ENCODE measurements around the gene HSPA14.
"Not testable (repeated sequence)": the region's sequence is repeated elsewhere in the genome, so short reads cannot be mapped to it uniquely, and the experiment has no call there.

HSPA14 gene

DNA sequence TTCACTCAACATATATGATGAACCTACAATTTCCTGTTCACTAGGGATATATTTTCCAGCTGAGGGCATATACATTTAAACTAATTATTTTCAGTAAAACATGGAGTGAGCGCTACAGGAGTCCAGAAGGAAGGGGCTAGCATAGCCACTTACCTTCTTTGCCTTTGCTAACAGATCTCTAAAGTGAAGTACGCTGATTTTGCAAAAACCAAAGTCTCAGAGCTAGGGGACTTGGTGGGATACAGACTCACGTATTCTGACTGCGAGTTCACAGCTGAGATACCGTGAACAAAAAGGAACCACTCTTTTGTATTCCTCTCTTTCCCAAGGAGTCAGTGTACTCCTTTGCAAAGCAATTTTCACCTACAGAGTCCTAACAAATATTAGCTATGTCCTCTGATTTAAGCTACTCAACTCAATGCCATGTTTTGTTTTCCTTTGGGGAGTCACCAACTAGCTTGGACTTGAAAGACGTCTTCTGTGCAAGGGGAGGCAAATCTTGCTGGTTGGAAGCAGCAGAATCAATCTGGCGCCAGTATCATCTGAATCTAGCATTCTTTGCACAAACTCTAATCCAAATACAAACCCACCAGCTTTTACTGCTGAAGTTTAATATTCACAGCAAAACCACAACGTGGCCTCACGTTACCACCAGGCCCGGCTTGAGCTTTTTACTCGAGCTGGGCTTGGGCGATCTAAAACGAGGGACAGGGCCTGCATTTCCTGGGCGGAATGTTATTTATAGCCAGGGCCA lies 926 bp upstream of the HSPA14 start:
- DNase-seq (ENCODE audit: low spot score) = no peak

DNA sequence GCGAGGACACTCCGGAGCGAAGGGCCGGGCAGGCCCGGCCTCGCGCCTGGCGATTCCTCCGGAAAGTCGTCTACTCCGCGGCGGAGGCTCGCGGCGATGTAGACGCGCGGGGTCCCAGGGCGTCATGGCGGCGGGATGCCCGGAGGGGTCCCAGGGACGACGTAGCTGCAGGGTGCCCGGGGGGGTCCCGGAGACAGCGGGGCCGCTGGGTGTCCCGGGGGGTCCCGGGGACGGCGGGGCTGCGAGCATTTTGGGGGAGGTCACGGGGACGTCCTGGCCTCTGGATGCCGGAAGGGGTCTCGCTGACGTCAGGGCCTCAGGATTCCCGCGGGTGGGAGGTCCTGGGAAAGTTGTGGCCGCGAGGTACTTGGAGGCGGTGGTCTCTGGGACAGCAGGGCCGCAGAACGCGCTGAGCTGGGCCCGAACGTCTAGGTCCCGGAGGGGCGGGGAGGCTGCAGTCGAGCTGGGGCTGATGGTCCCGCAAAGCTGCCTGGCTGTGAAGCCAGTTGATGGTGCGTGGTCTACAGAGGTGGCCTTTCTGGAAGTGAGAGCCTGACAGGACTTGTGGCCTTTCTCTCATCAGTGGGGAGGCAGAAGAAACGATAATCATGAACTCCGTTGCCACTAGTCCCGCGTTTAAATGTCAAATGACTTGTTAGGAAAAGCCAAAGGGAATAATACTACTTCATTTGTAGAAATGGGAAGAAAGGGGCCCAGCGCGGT lies 637 bp downstream of the HSPA14 start:
- peak; percentile 65 for DNase-seq (ENCODE audit: low spot score)

DNA sequence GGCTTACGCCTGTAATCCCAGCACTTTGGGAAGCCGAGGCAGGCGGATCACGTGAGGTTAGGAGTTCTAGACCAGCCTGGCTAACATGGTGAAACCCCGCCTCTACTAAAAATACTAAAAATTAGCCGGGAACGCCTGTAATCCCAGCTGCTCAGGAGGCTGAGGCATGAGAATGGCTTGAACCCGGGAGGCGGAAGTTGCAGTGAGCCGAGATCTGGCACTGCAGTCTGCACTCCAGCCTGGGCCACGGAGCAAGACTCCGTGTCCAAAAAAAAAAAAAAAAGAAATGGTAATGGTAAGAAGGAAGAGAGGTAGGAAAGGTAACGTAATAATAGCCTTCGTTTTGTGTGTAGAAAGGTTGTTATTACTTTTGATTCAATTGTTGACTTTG lies 1.2 kb downstream of the HSPA14 start:
- DNase-seq (ENCODE audit: low spot score) = no peak

DNA sequence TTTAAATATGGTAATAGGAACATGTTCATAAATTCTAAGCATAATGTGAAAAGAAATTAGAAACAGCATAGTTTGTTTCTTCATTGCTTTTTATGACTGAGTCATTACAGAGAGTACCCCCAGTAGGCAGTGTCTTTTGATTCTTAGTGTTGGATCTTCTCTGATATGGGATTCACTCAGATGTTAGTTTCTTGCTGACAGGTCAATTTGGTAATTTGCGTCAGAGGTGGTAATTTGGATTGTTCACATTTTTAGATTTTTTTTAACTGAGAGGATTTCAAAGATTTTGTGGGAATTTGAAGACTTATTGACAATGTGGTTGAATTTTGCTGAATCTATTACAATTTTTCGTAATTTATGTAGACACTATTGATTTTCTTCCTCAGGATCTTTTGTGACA lies 2.1 kb downstream of the HSPA14 start:
- no peak for DNase-seq (ENCODE audit: low spot score)

DNA sequence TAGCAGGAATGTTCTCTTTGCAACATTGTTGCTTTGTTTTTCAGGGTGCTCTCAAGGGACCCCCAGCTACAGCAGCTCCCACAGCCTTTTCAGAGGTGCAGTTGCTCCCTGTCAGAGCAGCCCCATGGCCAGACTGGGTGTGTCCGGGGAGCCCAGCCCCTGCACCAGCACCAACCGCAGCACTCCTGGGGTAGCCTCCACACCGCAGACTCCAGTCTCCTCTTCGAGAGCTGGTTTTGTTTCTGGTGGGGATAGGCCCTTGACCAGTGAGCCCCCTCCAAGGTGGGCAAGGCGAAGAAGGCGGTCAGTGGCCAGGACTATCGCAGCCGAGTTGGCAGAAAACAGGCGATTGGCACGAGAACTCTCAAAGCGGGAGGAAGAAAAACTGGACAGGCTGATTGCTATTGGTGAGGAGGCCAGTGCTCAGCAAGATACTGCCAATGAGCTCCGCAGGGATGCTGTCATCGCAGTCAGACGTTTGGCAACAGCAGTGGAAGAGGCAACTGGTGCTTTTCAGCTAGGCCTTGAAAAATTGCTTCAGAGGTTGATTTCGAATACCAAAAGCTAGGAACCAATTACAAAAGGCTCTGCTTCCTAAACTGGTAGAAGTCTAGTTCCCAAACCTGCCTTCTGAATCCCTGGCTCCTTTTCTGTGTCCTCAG lies 5.4 kb downstream of the HSPA14 start:
- no peak for DNase-seq (ENCODE audit: low spot score)

DNA sequence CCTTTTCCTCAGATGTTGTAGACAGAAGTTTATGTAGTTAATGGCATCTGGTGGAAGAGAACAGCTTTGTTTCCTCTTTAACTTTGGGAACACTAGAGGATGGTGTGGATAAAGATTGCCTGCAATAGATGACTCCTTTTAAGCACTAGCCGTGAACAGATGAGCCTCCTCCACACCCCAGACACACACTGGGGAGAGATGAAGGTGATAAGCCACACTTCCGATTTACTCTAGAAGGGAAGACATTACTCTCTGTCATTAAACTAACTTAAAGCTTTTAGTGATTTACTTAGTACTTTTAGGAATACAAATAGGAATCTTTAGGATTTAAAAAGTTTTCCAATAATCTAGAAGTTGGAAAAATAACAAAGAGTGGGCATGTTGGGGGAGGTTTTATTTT lies 6.8 kb downstream of the HSPA14 start:
- DNase-seq (ENCODE audit: low spot score) = no peak

DNA sequence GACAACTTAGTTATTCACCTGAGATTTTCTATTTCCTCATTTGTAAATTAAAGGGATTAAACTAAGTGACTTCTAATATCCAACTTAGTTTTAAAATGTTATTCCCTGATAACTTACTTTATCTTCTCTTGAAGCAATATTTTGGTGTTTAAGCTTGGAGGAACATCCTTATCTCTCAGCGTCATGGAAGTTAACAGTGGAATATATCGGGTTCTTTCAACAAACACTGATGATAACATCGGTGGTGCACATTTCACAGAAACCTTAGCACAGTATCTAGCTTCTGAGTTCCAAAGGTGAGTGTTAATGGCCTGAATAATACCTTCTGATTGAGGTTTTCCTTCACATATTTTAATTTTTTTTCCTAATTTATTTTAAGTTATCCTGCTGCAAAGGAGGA lies 14.1 kb downstream of the HSPA14 start:
- DNase-seq (ENCODE audit: low spot score) = no peak

DNA sequence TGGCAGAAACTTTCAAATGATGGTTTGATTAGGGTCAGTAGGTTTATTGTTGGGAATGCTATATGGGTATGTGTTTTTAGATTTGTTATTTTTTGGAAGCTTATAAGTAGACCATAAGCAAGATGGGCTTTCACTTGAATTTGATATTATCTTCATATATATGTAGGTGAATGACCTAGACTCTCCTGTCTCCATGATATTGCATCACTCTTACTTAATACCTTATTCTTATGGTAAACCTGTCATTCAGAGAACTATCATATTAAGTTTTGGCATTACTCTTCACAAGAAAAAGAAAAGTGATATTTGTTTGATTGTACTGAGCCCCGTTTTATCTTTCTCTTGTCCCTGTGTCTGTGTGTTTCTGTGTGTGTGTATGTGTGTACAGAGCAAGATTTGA lies 17.3 kb downstream of the HSPA14 start:
- no peak for DNase-seq (ENCODE audit: low spot score)

DNA sequence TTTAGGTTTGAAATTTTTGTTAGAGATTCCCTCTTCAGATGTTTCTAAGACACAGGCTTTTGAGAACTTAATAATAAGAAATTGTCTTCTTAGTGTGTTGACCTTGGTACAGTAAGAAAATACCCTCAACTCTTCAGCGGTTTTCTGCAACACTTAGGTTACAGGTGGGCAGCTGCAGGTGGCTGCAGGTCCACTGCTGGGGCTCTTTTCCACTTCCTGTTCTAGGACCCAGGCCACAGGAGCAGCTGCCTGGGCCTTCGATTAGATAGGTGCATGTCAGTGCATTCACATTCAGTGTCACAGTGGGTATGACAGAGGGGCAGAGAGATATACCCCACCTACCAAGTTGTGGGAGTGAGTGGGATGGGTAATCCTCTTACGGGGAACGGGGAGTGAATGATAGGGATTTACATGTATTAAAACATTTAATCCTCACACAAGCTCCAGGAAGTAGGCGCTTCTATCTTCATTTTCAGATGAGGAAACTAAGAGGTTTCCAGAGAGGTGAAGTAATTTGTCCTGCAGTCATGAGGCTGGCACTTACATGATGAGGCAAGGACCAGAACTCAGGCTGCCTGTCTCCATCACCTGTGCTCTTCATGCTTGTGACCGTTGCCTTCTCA lies 20.3 kb downstream of the HSPA14 start:
- DNase-seq (ENCODE audit: low spot score) = peak; percentile 81

DNA sequence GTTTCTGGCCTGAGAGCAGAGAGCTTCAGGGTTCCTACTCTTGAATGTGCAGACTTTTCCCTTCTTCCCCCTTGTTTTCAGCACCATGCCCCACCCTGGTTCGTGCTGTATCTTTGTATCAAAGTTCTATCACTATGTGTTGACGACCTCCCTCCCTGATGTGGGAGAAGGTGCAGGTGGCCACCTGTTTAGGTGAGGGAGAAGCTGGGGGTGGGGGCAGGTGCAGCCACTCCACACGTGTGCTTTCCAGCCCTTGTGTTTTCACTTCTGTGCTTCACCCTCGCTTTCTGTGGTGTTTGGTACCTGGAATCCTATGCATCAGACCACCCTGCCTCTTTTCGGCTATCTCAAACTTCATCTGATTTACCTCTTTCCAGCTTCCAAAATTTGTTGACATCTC lies 20.9 kb downstream of the HSPA14 start:
- no peak for DNase-seq (ENCODE audit: low spot score)

DNA sequence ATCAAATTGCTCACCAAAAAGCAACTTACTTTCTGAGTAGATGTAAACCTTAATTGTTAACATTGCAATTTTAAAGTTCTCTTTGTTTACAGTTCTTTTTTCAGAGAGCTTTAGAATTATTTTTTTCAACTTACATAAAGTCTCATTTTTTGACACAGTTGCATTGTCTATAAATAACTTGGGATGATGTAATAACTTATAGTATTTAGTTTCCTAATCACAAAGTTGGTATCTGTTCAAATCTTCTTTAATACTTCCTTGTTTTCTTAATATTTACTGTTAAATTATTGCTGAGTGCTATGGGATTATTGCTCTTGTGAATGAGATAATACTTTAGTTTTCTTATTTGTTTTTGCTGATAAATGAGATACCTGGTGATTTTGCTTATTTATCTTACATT lies 21.7 kb downstream of the HSPA14 start:
- no peak for DNase-seq (ENCODE audit: low spot score)

DNA sequence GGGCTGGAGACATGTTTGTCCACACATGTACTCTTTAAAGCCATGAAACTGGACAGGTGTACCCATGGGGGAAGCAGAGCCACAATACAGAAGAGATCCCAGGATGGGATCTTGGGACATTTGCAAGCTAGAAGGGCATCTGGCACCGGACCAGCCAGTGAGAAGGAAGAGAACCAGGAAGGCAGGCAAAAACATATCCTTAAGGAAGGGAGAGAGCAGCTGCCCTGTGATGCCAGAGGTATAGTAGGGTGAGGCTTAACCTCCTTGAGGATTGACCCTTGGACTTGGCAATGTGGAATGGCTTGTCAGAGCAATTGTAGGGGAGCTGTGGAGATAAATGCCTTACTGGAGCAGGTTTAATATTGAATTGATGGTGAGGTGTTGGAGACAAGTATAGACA lies 22.7 kb downstream of the HSPA14 start:
- DNase-seq (ENCODE audit: low spot score) = no peak

DNA sequence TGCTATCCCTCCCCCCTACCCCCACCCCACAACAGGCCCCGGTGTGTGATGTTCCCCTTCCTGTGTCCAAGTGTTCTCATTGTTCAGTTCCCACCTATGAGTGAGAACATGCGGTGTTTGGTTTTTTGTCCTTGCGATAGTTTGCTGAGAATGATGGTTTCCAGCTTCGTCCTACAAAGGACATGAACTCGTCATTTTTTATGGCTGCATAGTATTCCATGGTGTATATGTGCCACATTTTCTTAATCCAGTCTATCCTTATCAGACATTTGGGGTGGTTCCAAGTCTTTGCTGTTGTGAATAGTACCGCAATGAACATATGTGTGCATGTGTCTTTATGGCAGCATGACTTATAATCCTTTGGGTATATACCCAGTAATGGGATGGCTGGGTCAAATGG lies 26.4 kb downstream of the HSPA14 start:
- DNase-seq (ENCODE audit: low spot score) = not testable (repeated sequence)

DNA sequence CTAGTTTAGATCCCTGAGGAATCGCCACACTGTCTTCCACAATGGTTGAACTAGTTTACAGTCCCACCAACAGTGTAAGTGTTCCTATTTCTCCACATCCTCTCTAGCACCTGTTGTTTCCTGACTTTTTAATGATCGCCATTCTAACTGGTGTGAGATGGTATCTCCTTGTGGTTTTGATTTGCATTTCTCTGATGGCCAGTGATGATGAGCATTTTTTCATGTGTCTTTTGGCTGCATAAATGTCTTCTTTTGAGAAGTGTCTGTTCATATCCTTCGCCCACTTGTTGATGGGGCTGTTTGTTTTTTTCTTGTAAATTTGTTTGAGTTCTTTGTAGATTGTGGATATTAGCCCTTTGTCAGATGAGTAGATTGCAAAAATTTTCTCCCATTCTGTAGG lies 26.8 kb downstream of the HSPA14 start:
- not testable (repeated sequence) for DNase-seq (ENCODE audit: low spot score)

DNA sequence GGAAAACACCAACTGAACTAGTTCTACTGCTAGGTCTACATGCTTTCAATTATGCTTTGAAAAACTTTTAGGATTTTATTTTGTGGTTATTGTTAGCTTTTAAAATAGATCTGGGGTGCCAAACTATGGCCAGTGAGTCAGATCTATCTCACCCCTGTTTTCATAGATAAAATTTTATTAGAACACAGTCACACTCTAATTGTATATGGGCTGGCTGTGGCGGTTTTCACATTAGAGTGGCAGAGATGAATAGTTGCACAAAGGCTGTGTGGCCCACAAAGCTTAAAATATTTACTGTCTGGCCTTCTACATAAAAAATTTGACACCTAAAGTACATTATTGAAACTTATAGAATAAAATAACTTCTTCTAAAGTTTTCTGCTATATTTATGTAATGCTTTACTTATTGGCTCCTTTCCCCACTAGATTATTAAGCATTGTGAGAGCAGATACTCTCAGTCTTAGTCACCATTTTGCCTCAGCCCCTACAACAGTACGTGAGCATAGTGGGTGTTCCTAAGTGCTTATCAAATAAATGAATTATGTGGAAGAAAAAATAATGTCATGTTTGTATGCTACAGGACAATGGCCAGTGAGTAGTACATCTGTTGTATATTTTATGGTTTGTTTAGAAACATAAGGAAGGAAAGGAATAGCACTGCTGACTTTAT lies 35.1 kb downstream of the HSPA14 start:
- DNase-seq (ENCODE audit: low spot score) = no peak

DNA sequence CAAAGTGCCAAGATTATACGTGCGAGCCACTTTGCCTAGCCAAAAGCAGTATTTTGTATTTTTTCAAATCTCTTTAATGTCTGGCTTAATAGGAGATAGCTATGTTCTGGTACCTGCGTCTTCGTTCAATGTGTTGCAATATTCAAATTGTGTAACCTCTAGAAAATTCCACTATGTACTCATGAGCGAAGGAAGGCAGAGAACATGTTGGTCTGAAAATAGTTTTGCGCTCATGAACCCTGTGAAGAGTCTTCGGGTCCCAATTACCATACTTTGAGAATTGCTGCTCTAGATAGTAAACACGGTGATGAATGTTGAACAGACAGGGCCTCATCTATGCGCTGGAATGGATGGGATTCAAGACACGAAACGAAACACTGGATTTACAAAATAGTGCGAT lies 37.8 kb downstream of the HSPA14 start:
- no peak for DNase-seq (ENCODE audit: low spot score)

DNA sequence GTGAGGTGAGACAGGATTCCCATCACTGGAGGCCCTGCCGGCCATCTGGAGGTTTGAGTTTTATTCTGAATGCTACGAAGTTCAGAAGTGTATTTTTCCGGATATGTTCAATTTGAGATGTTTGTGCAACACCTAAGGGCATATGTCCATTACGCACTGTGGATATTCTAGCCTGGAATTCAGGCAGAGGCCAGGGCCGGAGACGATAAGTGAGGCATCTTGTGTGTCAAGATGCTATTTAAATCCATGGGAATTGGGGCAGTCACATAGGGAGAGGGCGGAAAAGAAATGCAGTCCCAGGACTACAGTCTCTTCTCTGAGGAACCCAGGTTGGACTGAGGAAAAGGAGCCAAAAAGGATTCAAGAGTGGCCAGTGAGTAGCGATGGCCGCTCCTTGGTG lies 38.7 kb downstream of the HSPA14 start:
- no peak for DNase-seq (ENCODE audit: low spot score)

DNA sequence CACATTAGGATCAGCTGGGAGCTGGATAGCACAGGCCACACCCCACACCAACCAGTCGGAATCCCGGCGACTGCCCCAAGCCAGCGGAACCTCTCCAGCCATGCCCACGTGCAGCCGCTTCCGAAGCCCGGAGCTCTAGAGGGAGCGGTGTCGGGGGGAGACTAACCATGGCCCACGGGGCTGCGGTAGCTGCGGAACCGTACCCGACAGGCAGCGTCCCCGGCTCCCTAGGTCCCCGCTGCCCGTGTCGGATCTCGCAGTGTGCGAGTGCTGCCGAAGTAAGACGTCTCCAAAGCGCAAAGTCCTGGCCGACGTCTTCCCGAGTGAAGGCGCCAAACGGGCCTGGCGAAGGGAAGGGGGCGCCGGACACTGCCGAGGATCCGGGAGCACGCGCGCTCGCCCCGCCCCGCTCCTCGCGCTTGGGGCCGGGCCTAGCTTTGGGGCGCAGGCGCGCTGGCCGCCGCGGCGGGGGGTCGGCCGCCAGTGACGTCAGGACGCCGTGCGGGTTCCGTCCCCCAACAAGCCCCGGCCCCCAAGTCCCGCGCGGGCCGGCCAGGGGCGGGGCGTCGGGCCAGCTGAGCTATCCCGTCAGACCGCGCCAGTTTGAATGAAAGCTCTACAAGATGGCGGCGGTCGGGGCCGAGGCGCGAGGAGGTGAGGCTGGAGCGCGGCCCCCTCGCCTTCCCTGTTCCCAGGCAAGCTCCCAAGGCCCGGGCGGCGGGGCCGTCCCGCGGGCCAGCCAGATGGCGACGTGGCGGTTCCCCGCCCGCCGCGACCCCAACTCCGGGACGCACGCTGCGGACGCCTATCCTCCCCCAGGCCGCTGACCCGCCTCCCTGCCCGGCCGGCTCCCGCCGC lies 40.4 kb downstream of the HSPA14 start, which contains the start of gene SUV39H2:
TSS of gene SUV39H2 (plus strand) at position 601 of the 858 bp plus-strand sequence. CDS start at position 624, 23 bp downstream.
- DNase-seq (ENCODE audit: low spot score) = peak; percentile 100

DNA sequence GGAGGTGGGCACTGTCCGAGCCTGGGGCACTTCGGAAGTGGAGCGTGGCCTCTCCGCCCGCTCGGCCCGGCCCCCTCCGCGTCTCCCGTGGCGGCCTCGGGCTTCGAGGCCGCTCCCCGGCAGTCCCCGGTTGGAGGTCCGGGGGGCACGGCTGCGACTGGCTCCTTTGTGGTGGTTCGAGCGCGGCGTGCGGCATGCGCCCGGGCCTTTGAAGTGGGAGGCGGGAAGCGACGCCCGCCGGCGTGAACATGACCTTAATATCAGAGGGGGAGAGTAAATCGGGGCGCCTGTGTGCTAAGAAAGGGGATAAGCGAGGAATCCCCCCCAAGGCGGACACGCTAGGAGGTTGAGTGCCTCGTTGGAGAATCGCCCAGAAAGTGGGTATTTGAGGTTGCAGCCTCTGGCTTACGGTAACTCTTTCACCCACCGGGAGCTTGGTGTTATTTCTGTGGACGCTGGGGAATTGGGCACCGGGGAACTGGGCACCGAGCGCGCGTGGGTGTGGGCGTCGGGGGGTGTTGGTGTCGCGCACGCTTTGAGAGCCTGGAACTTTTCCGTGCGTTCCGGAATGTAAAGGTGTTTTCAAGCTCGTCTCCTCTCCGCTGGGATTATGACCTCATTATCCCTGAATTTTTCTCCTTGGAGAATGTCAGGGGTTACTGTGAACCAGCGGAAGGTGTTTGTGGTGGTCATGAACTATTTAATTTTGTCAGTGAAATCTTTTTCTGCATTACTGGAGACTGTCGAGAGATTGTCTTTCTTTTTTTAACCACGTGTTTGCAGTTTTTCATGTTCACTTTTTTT lies 41.2 kb downstream of the HSPA14 start:
- peak; percentile 43 for DNase-seq (ENCODE audit: low spot score)

DNA sequence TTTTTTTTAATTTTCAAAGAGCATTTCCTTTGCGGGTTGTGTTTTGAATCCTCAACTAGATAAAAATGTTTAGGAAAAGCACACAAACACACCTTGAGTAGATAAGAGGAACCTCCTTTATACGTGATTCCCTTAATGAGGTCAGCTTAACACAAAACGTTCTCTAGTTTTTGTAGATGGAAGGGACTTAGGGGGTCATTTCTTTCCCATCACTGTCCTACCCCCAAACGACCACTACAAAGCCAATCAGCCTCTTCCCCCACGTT lies 41.8 kb downstream of the HSPA14 start:
- no peak for DNase-seq (ENCODE audit: low spot score)

DNA sequence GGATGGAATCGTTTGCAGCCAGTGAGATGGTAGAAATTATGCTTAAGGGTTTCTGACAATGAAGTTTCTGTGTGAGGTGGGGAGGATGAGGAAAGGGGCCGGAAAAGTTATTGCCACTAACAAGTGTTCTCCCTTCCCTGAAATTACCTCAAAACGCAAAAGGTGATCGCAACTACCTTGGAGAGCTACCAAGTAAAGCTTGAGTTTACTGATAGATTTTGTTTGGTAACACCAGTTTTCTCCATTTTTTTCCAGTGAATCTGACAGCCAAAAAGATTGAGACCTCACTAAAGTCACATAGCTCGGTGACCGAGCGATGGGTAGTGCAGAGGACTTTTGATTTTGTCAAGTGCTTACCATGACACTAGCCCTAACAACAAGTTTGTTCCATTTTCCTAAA lies 42.1 kb downstream of the HSPA14 start:
- no peak for DNase-seq (ENCODE audit: low spot score)

Data from D341Med (cell line).